Dermis microvascular lymphatic vessel endothelial cell (primary cell): ENCODE measurements around the gene SYMPK. TPM values are rescaled to one million over a fixed set of nuclear protein-coding genes. Genes with fewer than 3 reads are reported as not detected.

ENCODE experiments used
- DNase-seq, 2 donors: peaks; one replicate each; pipeline versions ENCODE4 v3.0.0 to v3.0.0-alpha.2; 2010; ENCODE audit warnings: low read depth in 2 of 2
- total RNA-seq: library from RNA; depleted of rRNA; stranded (reverse); fragments of >200 nt; gene quantifications from 2 replicates; pipeline ENCODE4 v1.2.1, GENCODE V29; 2014

Gene SYMPK
- total RNA-seq, 1 donor from 2014 or later, result 22.1 TPM

DNA sequence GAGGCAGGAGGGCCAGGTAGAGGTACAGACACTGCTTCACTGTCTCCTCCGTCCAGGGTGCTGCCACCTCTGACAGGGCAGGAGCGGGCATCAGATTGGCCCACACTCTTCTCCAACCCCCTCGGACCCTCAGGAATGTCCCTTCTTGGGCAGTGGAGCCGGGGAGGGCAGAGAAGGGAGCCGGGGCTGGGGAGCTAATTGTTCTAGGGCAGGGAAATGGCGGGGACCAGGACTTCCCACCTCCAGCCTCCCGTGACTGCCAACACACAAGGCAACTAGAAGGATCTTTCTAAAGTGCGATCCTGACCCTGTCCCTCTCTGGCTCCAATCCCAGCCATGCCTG, 37.7 kb downstream of the SYMPK start:
- DNase-seq, result no peak

DNA sequence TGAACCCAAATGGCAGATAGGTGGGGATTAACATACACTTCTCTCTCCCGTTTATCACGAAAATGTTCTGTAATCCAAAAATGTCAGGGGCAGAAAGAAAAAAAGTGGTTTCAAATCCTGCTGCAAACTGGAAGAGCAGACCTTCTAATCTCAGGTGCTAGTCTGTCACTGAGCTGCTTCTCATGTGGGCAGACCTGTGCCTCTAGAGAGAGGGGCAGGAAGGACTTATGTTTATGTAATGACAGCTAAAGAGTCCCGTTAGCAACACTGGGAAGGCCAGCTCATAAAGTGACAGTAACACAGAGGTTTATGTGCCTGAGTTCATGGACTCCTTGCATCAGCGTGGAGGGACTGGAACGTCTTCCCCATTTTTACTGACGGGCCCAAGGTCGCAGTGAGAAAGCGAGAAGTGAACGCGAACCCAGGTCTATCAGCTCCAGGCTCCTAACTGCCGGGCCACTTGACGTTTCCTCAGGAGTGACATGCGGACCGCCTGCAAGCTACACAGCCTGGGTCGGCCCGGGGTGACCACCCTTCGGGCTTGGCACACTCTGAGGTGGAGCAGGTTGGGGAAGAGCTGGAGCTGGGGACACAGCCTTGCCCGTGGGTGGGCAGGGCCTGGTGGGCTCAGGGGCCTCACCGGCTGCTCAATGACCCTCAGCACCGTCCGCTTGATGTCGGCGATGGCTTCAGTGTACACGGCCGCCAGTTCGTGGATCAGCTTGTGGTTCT, 38.2 kb downstream of the SYMPK start:
- DNase-seq, result no peak

DNA sequence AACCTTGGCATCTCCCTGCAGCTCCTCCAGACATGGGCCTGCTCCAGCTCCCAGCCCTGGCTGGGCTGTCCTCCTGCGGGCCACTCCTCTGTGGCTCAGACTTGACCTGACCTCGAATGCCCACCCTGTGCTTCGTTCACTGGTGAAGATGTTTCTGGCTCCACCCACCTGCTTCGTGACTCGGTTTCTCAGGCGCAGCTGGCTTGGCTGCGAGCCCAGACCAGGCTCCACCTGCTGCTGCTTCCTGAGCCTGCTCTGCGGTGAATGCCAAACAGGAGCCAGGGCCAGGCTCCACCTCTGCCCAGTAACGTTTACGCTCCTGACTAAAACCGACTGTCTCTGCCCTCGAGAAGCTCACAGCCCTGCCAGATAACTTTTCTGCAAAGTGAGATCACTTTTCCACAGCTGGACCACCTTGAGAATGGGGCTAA, 38.9 kb downstream of the SYMPK start:
- peak in 1 of 2 donors; percentile 68 for DNase-seq

DNA sequence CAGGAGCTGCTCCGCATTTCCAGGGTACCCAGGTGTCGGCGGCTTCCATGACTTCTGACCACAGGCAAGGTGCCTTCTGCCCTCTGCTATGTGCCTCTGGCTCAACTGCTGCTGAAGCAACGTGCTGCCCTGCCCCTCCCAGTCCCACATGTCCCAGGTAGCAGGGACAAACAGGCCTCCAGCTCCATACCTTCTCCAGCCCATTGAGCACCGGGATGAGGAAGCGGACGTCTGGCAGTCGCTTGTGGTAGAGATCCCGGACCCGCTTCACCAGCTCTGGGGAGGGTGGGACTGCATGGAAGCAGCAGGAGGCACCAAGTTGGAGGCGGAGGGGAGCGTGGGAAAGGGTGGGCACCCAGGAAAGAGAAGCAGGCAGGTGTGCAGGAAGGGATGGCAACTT, 39.8 kb downstream of the SYMPK start:
- no peak for DNase-seq

DNA sequence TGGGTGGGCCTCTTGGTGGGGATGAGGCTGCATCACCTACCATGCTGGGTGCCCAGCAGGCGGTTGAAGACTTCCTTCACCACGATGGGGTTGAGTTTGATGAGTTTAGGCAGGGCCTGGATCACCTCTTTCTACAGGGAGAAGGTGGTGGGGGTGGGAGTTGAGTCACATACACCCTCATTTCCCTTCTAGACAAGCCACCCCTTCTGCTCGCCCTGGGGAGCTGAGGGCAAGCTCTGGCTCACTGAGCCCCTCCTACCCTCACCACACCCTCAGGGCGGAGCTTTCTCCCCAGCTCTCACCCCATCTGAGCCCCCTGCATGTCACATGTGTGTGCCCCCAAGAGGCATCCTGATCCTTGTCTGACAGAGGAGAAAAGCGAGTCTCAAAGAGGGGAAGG, 40.2 kb downstream of the SYMPK start:
- no peak for DNase-seq

DNA sequence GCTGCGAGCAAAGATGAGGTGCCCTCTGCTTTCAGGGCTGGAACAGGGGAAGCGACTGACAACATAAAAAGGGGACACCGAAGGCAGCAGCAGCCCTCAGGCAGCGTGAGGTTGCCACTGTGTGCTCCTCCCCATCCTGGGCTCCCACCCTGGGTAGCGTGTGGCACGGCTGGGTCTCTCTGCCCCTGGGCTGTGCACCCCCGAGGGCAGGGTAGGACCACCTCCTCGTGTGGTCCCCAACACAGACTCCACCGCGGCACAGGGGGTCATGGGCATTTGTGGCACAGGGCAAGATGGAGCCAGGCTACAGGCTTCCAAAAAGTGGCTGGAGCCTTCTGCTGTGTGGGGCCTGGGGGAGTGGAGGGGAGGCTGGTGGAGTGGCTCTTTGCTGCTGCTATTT, 41.4 kb downstream of the SYMPK start:
- no peak for DNase-seq

DNA sequence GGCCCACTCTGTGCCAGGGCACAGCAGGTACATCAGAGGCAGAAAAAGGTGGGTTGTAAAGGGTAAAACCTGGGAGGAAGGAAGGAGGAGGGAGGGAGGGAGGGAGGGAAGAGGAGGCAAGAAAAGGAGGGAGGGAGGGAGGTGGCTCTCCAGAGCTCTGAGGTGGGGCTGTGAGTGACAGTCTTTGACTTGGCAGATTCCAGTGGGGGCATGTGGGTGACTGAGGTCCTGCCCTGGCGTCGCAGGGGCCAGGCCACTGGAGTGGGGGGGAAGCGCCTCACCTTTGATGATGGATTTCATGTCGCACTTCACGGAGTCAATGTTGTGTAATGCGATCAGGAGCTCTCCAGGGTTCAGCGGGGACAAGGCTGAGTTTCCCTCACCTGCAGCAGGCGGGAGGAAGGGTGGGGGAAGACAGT, 41.8 kb downstream of the SYMPK start:
- no peak for DNase-seq

DNA sequence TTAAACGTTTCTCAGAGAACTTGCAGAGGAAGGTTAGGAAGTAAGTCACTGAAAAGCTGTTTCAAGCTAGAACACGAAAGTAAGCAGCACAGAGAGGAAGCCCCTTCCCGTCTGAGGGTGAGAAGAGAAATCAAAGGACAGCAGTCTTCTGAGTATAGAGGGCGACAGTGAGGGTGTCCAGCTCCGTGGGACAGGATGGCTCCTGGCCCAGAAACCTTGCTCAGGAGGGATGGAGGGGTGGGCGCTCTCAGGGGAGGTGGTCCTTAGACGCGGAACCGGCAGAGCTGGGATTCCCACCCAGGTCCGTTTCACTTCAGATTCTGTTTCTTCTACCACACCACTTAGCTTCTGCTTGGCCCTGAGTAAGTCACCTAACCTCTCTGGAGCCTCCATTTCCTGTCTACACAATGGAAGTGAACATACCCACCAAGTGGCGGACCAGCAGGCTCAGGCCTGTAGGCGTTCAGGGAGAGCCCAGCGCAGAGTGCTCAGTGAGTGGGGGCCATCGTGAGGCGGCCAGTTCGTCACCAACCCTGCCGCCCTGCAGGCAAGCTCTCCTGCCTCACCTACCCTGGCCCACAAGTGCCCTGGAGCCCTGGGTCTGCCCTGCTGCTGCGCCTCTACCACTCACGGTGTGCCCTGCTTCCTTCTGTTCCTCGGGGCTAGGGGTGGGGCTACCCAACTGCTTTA, 42.4 kb downstream of the SYMPK start:
- DNase-seq, result peak in 1 of 2 donors; percentile 69

DNA sequence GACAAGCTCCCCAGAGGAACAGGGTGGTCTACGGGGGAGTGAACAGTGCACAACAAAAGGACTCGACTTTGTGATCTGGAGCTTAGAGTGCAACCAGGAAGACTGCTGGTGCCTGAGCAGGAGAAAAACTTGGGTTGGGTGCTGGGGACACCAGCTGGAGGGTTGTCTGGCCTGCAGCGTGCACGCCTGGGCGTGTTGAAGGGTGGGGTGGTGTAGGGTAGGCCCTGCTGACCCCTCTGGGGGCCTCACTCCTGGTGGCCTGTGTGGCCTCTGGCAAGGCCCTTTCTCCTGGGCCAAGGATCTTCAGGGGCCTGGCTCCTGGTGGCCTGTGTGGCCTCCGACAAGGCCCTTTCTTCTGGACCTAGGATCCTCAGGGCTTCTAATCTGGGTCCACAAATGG, 43.2 kb downstream of the SYMPK start:
- DNase-seq, result no peak

DNA sequence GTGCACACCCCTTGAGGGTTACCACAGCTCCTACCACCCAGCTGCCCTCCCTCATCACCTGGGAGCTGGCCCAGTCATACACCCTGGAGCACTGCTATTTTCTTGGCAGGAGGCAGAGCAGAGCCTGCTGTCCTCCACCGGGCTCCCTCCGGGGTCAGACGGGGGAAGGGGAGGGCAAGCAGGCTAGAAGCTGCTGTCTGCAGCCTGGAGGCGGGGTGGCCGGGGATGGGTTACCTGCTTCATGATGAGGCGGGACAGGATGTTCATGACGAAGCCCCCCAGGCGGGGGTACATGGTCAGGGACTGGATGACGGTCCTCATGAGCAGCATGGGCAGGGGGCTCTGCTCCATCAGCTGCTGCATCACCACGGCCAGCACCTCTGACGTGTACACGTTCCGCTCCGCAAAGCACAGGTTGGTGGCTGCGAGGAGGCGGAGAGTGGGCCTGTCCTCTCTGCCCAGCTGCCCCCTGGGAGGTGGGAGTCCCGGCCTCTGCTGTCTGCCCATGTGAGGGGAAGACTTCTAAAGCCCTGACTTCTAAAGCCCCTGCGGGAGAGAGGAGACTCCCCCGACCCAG, 45.1 kb downstream of the SYMPK start:
- no peak for DNase-seq

DNA sequence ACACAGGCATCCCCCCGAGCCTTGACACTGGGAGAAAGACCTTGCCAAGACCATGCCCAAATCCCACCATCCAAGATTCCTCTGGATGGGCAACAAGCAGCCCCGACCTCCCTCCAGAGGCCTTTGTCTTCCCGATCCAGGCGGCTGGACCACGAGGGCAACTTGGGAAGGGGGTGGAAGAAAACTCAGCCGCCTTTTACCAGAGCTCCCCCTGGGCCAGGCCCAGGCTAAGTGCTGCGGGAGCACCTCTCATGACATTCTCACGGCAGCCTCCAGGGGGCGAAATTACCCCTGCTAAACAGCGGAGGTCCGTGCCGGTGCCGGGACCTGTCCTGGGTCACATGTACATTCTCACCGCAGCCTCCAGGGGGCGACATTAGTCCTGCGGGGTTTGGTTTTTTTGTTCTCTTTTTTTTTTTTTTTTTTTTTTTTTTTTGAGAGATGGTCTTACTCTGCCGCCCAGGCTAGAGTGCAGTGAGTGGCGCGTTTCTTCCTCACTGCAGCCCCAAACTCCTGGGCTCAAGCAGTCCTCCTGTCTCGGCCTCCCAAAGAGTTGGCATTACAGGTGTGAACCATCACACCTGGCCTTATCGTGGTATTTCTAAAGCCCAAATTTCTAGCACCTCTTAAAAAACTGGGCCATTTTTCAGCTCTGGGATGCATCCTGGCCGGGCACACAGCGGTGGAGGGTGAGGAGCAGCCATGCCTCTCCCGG, 45.8 kb downstream of the SYMPK start:
- peak; percentile 87 to 94 for DNase-seq

DNA sequence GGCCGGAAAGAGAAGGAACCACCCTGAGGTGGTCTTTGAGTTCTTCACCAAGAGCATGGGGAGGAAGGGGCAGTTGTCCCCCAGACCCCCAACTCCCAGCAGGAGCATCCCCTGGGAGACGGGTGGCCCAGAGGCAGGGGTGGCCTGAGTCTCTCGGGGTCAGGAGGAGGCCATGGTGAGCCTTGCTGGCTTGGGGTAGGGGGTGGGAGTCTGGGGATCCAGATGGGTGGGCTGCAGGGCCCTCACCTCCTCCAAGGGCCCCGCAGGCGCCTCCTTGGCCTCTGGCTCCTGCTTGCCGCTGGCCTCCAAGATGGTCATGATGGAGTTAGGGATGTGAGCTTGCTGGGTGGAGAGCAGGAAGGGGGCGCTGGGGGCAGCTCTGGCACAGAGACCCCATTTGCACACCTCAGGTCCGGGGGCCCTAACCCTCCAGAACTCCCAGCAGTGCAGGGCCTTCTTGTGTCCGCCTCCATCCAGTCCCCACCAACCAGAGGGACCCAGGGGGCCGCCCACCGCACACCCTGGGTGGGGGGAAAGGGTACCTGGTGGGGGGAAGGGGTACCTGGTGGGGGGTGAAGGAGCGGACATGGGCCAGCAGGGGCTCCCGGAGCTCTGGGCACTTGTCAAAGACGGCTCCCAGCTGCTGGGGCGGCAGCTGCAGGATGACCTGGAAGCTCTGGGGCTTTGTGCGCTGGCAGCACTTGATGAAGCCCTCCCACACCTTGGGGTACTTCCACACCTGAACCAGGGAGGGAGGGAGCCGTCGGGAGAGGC, 46.5 kb downstream of the SYMPK start:
- no peak for DNase-seq

DNA sequence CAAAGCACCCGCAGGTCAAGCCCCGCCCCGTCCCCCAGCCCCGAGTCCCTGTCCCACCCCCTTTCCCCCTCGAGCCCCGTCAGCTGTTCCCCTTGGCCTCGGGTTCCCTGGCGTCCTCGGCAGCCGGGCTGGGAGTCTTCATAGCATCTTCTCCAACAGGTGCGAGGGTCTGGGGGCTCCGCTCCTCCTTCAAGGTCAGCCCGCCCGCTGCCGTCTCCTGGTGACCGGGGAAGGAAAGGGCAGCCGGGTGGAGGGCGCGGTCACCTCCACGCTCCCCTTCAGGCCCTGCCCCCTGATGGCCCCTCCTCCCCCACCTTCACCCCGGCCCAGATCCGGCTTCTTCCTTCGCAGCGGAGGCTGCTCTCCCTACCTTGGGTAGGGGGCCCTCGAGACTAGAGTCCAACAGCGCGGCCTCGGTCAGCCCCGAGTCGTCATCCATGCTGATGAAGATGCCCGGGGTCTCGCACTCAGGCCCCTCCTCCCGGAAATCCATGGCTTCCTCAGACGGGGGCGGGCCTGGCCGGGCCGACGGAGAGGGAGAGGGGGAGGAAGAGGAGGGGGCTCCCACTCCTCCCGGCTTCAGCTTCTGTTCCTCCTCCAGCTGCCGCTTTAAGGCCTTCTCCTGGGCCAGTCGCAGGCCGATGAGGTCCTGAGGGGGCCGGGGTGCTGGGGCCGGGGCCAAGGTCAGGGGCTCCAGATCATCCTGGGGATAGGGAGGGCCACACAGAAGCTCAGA, 47.3 kb downstream of the SYMPK start:
- DNase-seq, result peak in 1 of 2 donors; percentile 25

DNA sequence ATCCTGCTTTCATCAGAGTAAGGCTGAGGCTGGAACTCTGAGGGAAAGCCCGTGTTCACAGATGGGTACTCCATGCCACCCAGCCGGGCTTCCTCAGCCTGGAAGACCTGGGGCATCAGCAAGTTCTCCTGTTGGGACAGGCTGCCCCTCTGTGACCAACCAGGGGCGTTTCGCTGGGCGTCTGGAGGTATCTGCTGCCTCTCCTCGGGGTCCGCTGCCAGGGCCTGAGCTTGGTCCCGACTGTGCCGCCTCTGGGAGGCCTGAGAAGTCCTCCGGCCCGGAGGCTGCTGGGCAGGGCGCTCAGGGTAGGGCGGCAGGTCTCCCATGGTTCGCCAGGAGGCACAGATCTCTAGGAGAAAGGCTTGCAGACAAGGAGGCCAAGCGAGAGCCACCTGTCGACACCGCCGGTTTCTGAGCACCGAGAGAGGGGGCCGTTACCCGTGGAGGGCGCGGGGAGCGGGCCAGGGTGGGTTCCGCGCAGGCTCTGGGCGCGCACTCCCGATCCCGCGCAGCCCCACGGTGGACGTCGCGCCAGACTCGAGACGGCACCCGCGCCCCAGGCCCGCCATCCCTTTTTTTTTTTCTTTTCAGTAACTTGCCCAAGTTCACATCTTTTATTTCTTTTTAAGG, 48.0 kb downstream of the SYMPK start, which contains the start of gene RSPH6A:
RSPH6A (minus strand) TSS at position 458 of the 630 bp plus-strand sequence; CDS start at position 326, 132 bp downstream.
- no peak for DNase-seq

DNA sequence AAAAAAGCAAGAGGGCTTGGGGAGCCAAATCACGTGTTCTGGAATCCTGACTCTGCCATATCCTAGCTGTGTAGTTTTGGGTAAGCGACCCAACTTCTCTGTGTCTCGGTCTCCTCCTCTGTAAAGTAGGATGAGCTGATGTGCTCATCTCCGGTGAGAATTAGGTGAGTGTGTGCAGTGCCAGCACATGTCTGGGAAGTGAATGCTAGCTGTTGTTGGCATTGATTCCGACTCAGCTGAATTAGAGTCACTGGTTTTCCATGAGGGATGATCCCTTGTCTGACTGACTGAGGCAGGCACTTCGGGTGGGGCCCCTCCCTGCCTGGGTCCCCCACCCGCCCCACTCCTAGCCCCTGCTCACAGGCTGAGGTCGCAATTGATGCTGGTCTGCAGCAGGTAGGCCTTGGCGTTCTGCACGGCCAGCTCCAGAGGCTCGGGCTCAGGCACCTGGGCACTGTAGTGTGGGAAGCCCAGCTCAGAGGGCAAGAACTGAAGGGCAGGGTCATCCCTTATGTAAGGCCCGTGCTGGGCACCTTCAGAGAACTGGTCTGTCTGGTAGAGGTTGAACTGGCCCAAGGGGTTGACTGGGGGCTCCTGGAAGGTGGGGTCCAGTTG, 48.7 kb downstream of the SYMPK start:
- DNase-seq, result no peak

DNA sequence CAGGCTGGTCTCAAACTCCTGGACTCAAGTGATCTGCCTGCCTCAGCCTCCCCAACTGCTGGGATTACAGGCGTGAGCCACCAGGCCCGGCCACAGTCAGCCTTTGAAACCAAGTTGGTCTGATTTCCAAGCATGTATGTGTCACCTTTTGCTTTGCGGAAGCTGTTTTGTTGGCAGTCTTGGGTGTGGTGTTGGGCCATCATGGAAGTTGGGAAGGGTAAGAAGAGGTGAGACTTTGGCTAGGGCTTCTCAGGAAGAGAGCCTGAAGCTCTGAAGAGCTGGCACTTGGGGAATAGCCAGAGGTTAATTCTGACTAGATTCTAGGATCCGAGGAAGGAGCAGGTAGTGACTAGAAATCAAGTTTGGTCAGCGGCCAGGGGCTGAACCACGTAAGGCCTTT, 50.6 kb downstream of the SYMPK start:
- no peak for DNase-seq

DNA sequence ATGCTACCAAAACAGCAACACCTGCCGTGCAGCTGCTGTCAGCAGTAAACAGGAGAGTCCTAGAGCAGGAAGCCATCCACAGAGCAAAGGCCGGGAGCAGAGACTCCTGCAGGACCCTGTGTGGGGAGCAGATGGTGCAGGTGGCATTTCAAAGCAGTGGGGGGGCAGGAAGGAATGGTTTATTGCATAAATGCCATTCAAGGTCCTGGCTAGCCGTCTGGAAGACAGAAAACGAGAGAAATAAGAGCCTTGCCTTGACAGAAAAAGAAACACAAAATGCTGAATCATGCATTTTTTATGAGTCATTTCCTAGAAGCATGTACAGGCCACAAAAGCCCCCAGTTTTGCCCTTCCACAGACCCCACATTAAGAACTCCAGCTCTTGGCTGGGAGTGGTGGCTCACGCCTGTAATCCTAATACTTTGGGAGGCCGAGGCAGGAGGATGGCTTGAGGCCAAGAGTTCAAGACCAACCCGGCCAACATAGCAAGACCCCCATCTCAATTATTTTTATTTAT, 53.2 kb downstream of the SYMPK start:
- DNase-seq, result peak in 1 of 2 donors; percentile 53

DNA sequence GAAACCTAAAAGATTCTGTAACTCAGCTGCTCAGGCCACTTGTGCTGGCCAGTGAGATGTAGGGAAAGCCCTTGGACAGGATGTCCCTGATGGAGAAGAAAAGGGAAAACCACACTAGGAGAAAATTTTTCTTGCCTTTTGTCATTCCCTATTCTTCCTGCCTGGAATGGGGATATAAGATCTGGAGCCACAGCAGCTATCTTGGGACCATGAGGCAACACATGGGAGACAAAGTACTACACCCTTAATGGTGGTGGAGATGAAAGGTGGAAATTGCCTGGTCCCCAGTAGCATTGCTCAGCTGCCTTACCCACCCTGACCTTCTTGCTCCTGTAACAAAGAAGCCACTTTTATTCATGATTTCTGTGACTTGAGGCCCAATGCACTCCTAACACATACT, 57.2 kb downstream of the SYMPK start:
- DNase-seq, result no peak

DNA sequence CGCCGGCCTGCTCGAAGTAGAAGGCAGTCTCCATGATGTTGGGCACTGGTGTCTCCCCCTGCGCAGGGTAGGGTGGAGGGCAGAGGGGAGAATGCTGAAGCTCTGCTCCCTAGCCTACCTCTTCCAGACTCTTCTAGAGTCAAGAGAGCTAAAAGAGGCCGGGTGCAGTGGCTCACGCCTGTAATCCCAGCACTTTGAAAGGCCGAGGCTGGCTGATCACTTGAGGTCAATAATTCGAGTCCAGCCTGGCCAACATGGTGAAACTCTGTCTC, 58.1 kb downstream of the SYMPK start:
- no peak for DNase-seq
